ENCODE measurements around the gene CCDC102B.
"Not testable (repeated sequence)": the region's sequence is repeated elsewhere in the genome, so short reads cannot be mapped to it uniquely, and the experiment has no call there.

Gene CCDC102B

GRCh38 chr18:68797871-68798270 lies at the start of gene CCDC102B:
Gene CCDC102B (plus strand): TSS chr18:68798080. CDS start chr18:68836764, 38,684 bp downstream.
- no peak for DNase-seq

GRCh38 chr18:68757126-68757525 lies 40.8 kb upstream of the CCDC102B start:
- DNase-seq, result no peak

- DNase-seq, result no peak
Observed at GRCh38 chr18:68759308-68759707, 38.6 kb upstream of the CCDC102B start.

- DNase-seq, result no peak
Observed at GRCh38 chr18:68763083-68763482, 34.8 kb upstream of the CCDC102B start.

- no peak for DNase-seq
Observed at GRCh38 chr18:68764016-68764415, 33.9 kb upstream of the CCDC102B start.

- DNase-seq, result no peak
Observed at GRCh38 chr18:68766433-68766832, 31.4 kb upstream of the CCDC102B start.

GRCh38 chr18:68769461-68769860 lies 28.4 kb upstream of the CCDC102B start:
- no peak for DNase-seq

- DNase-seq, result no peak
Observed at GRCh38 chr18:68772268-68772667, 25.6 kb upstream of the CCDC102B start.

GRCh38 chr18:68778280-68778886 lies 19.5 kb upstream of the CCDC102B start:
- no peak for DNase-seq

GRCh38 chr18:68779169-68779568 lies 18.7 kb upstream of the CCDC102B start:
- no peak for DNase-seq

- no peak for DNase-seq
Observed at GRCh38 chr18:68780802-68781635, 16.9 kb upstream of the CCDC102B start.

GRCh38 chr18:68783506-68783905 lies 14.4 kb upstream of the CCDC102B start:
- no peak for DNase-seq

GRCh38 chr18:68784071-68784470 lies 13.8 kb upstream of the CCDC102B start:
- no peak for DNase-seq

GRCh38 chr18:68790290-68790689 lies 7.6 kb upstream of the CCDC102B start:
- not testable (repeated sequence) for DNase-seq

GRCh38 chr18:68791801-68792200 lies 6.1 kb upstream of the CCDC102B start:
- no peak for DNase-seq

GRCh38 chr18:68793951-68794350 lies 3.9 kb upstream of the CCDC102B start:
- DNase-seq, result no peak

GRCh38 chr18:68796936-68797690 lies 767 bp upstream of the CCDC102B start:
- DNase-seq, result no peak

- no peak for DNase-seq
Observed at GRCh38 chr18:68800075-68800474, 2.2 kb downstream of the CCDC102B start.

- DNase-seq, result no peak
Observed at GRCh38 chr18:68803356-68803755, 5.5 kb downstream of the CCDC102B start.

GRCh38 chr18:68817584-68817983 lies 19.7 kb downstream of the CCDC102B start:
- DNase-seq, result no peak

GRCh38 chr18:68818584-68818983 lies 20.7 kb downstream of the CCDC102B start:
- no peak for DNase-seq

GRCh38 chr18:68822926-68823325 lies 25.0 kb downstream of the CCDC102B start:
- DNase-seq, result no peak

- no peak for DNase-seq
Observed at GRCh38 chr18:68826121-68826520, 28.2 kb downstream of the CCDC102B start.
